H9 (cell line): Measurements from ENCODE around the gene TUFT1. TPM values are rescaled to one million over a fixed set of nuclear protein-coding genes. Genes with fewer than 3 reads are reported as not detected.

Experiments
- DNase-seq: peaks from one replicate; pipeline ENCODE4 v3.0.0-alpha.2; 2017
- H2AFZ ChIP-seq: one replicate; pipeline ENCODE4 v1.6.1; 2013; ENCODE audit warnings: mild to moderate bottlenecking, low read length, control low read depth, moderate library complexity
- H2AK5ac ChIP-seq: 2 replicates; pipeline ENCODE4 v1.6.1; 2013; ENCODE audit warnings: low read length, control low read depth, mixed read lengths; ENCODE audit not compliant: insufficient read length
- H2BK120ac ChIP-seq: one replicate; pipeline ENCODE4 v1.6.1; 2013; ENCODE audit warnings: low read depth, mild to moderate bottlenecking, low read length, control low read depth, inconsistent platforms; ENCODE audit not compliant: poor library complexity, severe bottlenecking
- H2BK12ac ChIP-seq: 2 replicates; pipeline ENCODE4 v1.6.1; 2013; ENCODE audit warnings: low read length, control low read depth, mixed read lengths, low read depth; ENCODE audit not compliant: insufficient read length
- H2BK15ac ChIP-seq: 2 replicates; pipeline ENCODE4 v1.6.1; 2013; ENCODE audit warnings: low read depth, low read length, control low read depth
- H2BK20ac ChIP-seq: one replicate; pipeline ENCODE4 v1.6.1; 2013; ENCODE audit warnings: low read depth, mild to moderate bottlenecking, low read length, control low read depth, inconsistent platforms; ENCODE audit not compliant: poor library complexity, severe bottlenecking
- H2BK5ac ChIP-seq: 2 replicates; pipeline ENCODE4 v1.6.1; 2013; ENCODE audit warnings: low read length, control low read depth, mixed read lengths; ENCODE audit not compliant: insufficient read length
- H3K14ac ChIP-seq: 2 replicates; pipeline ENCODE4 v1.6.1; 2013; ENCODE audit warnings: low read length, control low read depth; ENCODE audit not compliant: insufficient read depth
- H3K18ac ChIP-seq: 2 replicates; pipeline ENCODE4 v1.6.1; 2013; ENCODE audit warnings: low read depth, mild to moderate bottlenecking, mixed read lengths, low read length, control low read depth; ENCODE audit not compliant: insufficient read length
- H3K23ac ChIP-seq: 2 replicates; pipeline ENCODE4 v1.6.1; 2013; ENCODE audit warnings: low read length, control low read depth, mixed read lengths, low read depth; ENCODE audit not compliant: insufficient read length
- H3K23me2 ChIP-seq: 2 replicates; pipeline ENCODE4 v1.6.1; 2013; ENCODE audit warnings: low read depth, mild to moderate bottlenecking, mixed read lengths, low read length, control low read depth; ENCODE audit not compliant: insufficient read length, poor library complexity, severe bottlenecking
- H3K27ac ChIP-seq: 2 replicates; pipeline ENCODE4 v1.5.1; 2013; ENCODE audit warnings: low read length, control low read depth, mixed read lengths, low read depth; ENCODE audit not compliant: insufficient read length
- H3K27me3 ChIP-seq: 2 replicates; pipeline ENCODE4 v1.6.1; 2013; ENCODE audit warnings: low read length, control low read depth, inconsistent platforms; ENCODE audit not compliant: insufficient read depth
- H3K4ac ChIP-seq: 2 replicates; pipeline ENCODE4 v1.6.1; 2013; ENCODE audit warnings: low read depth, mild to moderate bottlenecking, control low read depth, inconsistent platforms, low read length, moderate library complexity
- H3K4me1 ChIP-seq: 2 replicates; pipeline ENCODE4 v1.6.1; 2013; ENCODE audit warnings: low read length, control low read depth, inconsistent platforms; ENCODE audit not compliant: insufficient read depth
- H3K4me2 ChIP-seq: 2 replicates; pipeline ENCODE4 v1.6.1; 2013; ENCODE audit warnings: low read length, control low read depth, mixed read lengths; ENCODE audit not compliant: insufficient read length, insufficient read depth
- H3K56ac ChIP-seq: 2 replicates; pipeline ENCODE4 v1.6.1; 2013; ENCODE audit warnings: low read depth, mild to moderate bottlenecking, mixed read lengths, low read length, control low read depth; ENCODE audit not compliant: insufficient read length
- H3K79me1 ChIP-seq: 2 replicates; pipeline ENCODE4 v1.6.1; 2013; ENCODE audit warnings: low read depth, mild to moderate bottlenecking, moderate library complexity, low read length, control low read depth, inconsistent platforms; ENCODE audit not compliant: insufficient read depth, poor library complexity, severe bottlenecking
- H3K79me2 ChIP-seq: 2 replicates; pipeline ENCODE4 v1.6.1; 2013; ENCODE audit warnings: low read length, control low read depth, inconsistent platforms; ENCODE audit not compliant: insufficient read depth
- H3K9ac ChIP-seq: 2 replicates; pipeline ENCODE4 v1.6.1; 2013; ENCODE audit warnings: low read length, control low read depth, mixed read lengths; ENCODE audit not compliant: insufficient read length; ENCODE audit errors: extremely low read depth
- H3K9me3 ChIP-seq: one replicate; pipeline ENCODE4 v1.6.1; 2013; ENCODE audit warnings: low read depth, low read length, inconsistent platforms; ENCODE audit not compliant: control insufficient read depth
- H3T11ph ChIP-seq: one replicate; pipeline ENCODE4 v1.6.1; 2013; ENCODE audit warnings: mild to moderate bottlenecking, low read length, control low read depth, inconsistent platforms
- H4K20me1 ChIP-seq: one replicate; pipeline ENCODE4 v1.6.1; 2013; ENCODE audit not compliant: control insufficient read depth, insufficient read length, insufficient read depth
- H4K5ac ChIP-seq: 2 replicates; pipeline ENCODE4 v1.6.1; 2013; ENCODE audit warnings: low read depth, mild to moderate bottlenecking, mixed read lengths, low read length, control low read depth; ENCODE audit not compliant: insufficient read length
- H4K8ac ChIP-seq: replicated peaks from 2 replicates; pipeline ENCODE4 v1.6.1; 2013; ENCODE audit warnings: low read length, control low read depth, mixed read lengths, low read depth; ENCODE audit not compliant: insufficient read length
- H4K91ac ChIP-seq: 2 replicates; pipeline ENCODE4 v1.6.1; 2013; ENCODE audit warnings: low read depth, mild to moderate bottlenecking, moderate library complexity, mixed read lengths, low read length, control low read depth; ENCODE audit not compliant: insufficient read length
- H3K27ac Mint-ChIP-seq, 3 experiments: 2 replicates in 2 of 3; 3 replicates in 1 of 3; pipeline ENCODE4 v1.8.0; 2020 to 2021; ENCODE audit warnings: mixed read lengths in 3 of 3, mild to moderate bottlenecking in 1 of 3, moderate library complexity in 1 of 3
- H3K27me3 Mint-ChIP-seq: 2 replicates; pipeline ENCODE4 v1.8.0; 2021; ENCODE audit warnings: low read depth, mild to moderate bottlenecking, moderate library complexity, mixed read lengths
- H3K36me3 Mint-ChIP-seq, 3 experiments: 2 replicates in 2 of 3; 3 replicates in 1 of 3; pipeline ENCODE4 v1.8.0; 2020 to 2021; ENCODE audit warnings: low read depth in 3 of 3, mixed read lengths in 3 of 3; ENCODE audit not compliant: insufficient read depth in 1 of 3
- H3K4me1 Mint-ChIP-seq, 2 experiments: 2 replicates each; pipeline ENCODE4 v1.8.0; 2020; ENCODE audit warnings: mixed read lengths in 2 of 2
- H3K4me3 Mint-ChIP-seq, 2 experiments: 2 replicates in 1 of 2; 3 replicates in 1 of 2; pipeline ENCODE4 v1.8.0; 2020 to 2021; ENCODE audit warnings: mild to moderate bottlenecking in 2 of 2, mixed read lengths in 2 of 2, moderate library complexity in 1 of 2
- H3K9me3 Mint-ChIP-seq, 2 experiments: 2 replicates in 1 of 2; 3 replicates in 1 of 2; pipeline ENCODE4 v1.8.0; 2020; ENCODE audit warnings: mild to moderate bottlenecking in 2 of 2, mixed read lengths in 2 of 2, moderate library complexity in 1 of 2
- WGBS: extraction: QIAGEN DNeasy Blood & Tissue Kit; methylation state at CpG from one replicate; pipeline ENCODE4 v1.1.7; 2013; ENCODE audit warnings: missing lambda C conversion rate, low lambda C conversion rate, mixed read lengths; ENCODE audit not compliant: insufficient read length; ENCODE audit errors: extremely low coverage; 5-methylcytosine and 5-hydroxymethylcytosine counted together
- total RNA-seq: library from RNA; stranded (reverse); gene quantifications from 2 replicates; pipeline ENCODE4 v1.2.1, GENCODE V29; 2021
- TF ChIP-seq, protein P1 (sequence below): fragments of 200-600 bp; sonication (generic); conservative IDR thresholded peaks from 3 replicates; pipeline ENCODE4 v1.8.0; 2021; ENCODE audit warnings: antibody characterized with exemption, mild to moderate bottlenecking

Gene TUFT1
- total RNA-seq, 1 experiment from 2014 or later = 6.2 TPM

DNA sequence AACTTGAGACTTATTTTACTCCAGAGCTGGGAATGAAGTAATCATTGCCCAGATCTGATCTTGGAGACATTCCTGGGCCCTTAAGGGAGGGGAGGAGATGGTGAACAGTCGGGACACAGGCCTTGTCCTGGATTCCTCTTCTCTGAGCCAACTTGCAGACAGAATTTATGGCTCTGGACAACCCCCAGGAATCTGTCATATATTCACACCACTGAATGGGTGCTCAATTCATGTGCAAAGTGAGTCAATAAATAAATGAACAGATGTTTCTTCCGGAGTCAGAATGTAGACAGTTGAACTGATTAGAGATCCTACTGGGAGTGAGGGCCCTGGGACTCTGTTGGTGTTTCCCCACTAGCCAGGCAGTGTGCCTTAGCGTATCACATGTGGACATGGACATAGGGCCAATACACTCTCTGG, 2.6 kb downstream of the TUFT1 start:
- DNase-seq = no peak
- no peak overlapping the region for H3T11ph ChIP-seq
- no peak overlapping the region for H3K27ac ChIP-seq
- no peak overlapping the region for H2BK120ac ChIP-seq
- H3K4me1 ChIP-seq = peaks cover 5% of the 10 kb centered on the region; the same call in 1 of the 2 replicates
- H3K79me2 ChIP-seq = peaks cover 4% of the 10 kb centered on the region; the same call in 1 of the 2 replicates
- H3K4me1 Mint-ChIP-seq = peaks cover 29 to 33% of the 10 kb centered on the region in 2 experiments
- H3K27me3 ChIP-seq = no peaks in the 10 kb centered on the region; the same call in 1 of the 2 replicates
- H3K27ac Mint-ChIP-seq = no peak overlapping the region
- H2BK5ac ChIP-seq = no peak overlapping the region
- H3K36me3 Mint-ChIP-seq = peaks cover 1 to 16% (median 11%) of the 10 kb centered on the region in 3 experiments; a peak in 5 of 7 replicates
- H2AFZ ChIP-seq = no peak overlapping the region
- no peaks in the 10 kb centered on the region for H4K20me1 ChIP-seq
- no peak overlapping the region for H4K5ac ChIP-seq
- H3K4me2 ChIP-seq = no peak overlapping the region
- peaks cover 6% of the 10 kb centered on the region; the same call in 1 of the 2 replicates for H3K27me3 Mint-ChIP-seq
- no CpG with 5 or more reads among the region's 3 CpGs for WGBS
- no peak overlapping the region for H4K8ac ChIP-seq
- H3K4me3 Mint-ChIP-seq = 0 out of 5 replicates have a peak overlapping the region, but pooled peaks of 1 of the 2 experiments have one; percentile 6
- H3K23me2 ChIP-seq = peaks cover 12% of the 10 kb centered on the region
- H3K9me3 Mint-ChIP-seq = no peaks in the 10 kb centered on the region
- H3K4ac ChIP-seq = no peak overlapping the region
- H3K79me1 ChIP-seq = peaks cover 5% of the 10 kb centered on the region
- H3K56ac ChIP-seq = no peak overlapping the region
- H3K18ac ChIP-seq = no peak overlapping the region
- H2BK12ac ChIP-seq = no peak overlapping the region
- no peak overlapping the region for H2AK5ac ChIP-seq
- H3K14ac ChIP-seq = no peak overlapping the region
- H2BK15ac ChIP-seq = no peak overlapping the region
- TF ChIP-seq, protein P1, sequence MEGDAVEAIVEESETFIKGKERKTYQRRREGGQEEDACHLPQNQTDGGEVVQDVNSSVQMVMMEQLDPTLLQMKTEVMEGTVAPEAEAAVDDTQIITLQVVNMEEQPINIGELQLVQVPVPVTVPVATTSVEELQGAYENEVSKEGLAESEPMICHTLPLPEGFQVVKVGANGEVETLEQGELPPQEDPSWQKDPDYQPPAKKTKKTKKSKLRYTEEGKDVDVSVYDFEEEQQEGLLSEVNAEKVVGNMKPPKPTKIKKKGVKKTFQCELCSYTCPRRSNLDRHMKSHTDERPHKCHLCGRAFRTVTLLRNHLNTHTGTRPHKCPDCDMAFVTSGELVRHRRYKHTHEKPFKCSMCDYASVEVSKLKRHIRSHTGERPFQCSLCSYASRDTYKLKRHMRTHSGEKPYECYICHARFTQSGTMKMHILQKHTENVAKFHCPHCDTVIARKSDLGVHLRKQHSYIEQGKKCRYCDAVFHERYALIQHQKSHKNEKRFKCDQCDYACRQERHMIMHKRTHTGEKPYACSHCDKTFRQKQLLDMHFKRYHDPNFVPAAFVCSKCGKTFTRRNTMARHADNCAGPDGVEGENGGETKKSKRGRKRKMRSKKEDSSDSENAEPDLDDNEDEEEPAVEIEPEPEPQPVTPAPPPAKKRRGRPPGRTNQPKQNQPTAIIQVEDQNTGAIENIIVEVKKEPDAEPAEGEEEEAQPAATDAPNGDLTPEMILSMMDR = no peak
- no peak overlapping the region for H2BK20ac ChIP-seq
- no peaks in the 10 kb centered on the region for H3K9me3 ChIP-seq
- no peak overlapping the region for H4K91ac ChIP-seq
- H3K23ac ChIP-seq = no peak overlapping the region
- no peak overlapping the region for H3K9ac ChIP-seq
